ENCODE measurements around the gene HOXB4. TPM values are rescaled to one million over a fixed set of nuclear protein-coding genes. Genes with fewer than 3 reads are reported as not detected.

HOXB4 gene
- total RNA-seq, 2 experiments from 2014 or later: 0.16 to 0.17 TPM

DNA sequence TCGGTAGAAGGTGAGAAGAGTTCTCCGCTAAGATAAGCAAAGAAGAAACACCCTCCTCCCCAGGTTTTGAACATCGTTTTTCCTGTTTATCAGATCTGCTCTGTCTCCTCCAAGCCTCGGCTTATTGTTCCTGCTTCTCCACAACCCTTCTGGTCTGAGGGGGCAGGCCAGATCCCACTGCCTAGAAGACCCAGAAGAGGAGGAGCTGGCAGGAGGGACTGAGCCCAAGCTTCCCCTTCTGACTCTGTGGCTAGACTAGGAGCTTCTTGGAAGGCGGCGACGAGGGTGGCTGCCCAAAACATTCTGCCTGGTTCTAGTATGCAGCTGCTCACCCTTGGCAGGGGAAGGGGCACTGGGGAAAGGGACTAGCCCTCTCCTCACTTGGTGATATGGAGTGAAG is 20.6 kb upstream of the HOXB4 start:
- Histone ChIP-seq H3K27ac (ENCODE audit: low read depth in 1 of 2, low read length in 2 of 2) (no peak overlapping the region), H3K4me3 (ENCODE audit: low read length) (no peak overlapping the region), H3K36me3 (ENCODE audit: insufficient read depth, low read length) (no peaks in the 10 kb centered on the region), H3K27me3 (ENCODE audit: control insufficient read depth in 1 of 2, insufficient read depth in 2 of 2, low read length in 2 of 2) (peaks cover 93 to 97% of the 10 kb centered on the region in 2 experiments), H3K4me1 (ENCODE audit: insufficient read depth, low read length) (peaks cover 54% of the 10 kb centered on the region), H3K9me3 (ENCODE audit: control insufficient read depth in 1 of 2, insufficient read depth in 1 of 2, low read length in 2 of 2) (peaks cover 0 to 32% of the 10 kb centered on the region in 2 experiments)
- no peak overlapping the region for H3K4me3 Mint-ChIP-seq
- TF ChIP-seq, protein P1, sequence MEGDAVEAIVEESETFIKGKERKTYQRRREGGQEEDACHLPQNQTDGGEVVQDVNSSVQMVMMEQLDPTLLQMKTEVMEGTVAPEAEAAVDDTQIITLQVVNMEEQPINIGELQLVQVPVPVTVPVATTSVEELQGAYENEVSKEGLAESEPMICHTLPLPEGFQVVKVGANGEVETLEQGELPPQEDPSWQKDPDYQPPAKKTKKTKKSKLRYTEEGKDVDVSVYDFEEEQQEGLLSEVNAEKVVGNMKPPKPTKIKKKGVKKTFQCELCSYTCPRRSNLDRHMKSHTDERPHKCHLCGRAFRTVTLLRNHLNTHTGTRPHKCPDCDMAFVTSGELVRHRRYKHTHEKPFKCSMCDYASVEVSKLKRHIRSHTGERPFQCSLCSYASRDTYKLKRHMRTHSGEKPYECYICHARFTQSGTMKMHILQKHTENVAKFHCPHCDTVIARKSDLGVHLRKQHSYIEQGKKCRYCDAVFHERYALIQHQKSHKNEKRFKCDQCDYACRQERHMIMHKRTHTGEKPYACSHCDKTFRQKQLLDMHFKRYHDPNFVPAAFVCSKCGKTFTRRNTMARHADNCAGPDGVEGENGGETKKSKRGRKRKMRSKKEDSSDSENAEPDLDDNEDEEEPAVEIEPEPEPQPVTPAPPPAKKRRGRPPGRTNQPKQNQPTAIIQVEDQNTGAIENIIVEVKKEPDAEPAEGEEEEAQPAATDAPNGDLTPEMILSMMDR (IDR thresholded peaks at IDR 0.05): no peak
- intact Hi-C loops (cut with DNase I, micrococcal nuclease): no loop called here
- no peak for ATAC-seq (ENCODE audit: poor library complexity)
- H3K27ac Mint-ChIP-seq: no peak overlapping the region
- H3K4me1 Mint-ChIP-seq (ENCODE audit: low read depth): peaks cover 40% of the 10 kb centered on the region
- ChIA-PET CTCF (interaction anchor here (1.1 kb wide), 1 partner anchor 14 kb away, joined by 3 read pairs; no protein-coding TSS in a partner anchor), POLR2A (no interaction called here)
- no peak for DNase-seq
- no peaks in the 10 kb centered on the region for H3K9me3 Mint-ChIP-seq
- peaks cover 98% of the 10 kb centered on the region for H3K27me3 Mint-ChIP-seq
- H3K36me3 Mint-ChIP-seq (ENCODE audit: low read depth): no peaks in the 10 kb centered on the region

DNA sequence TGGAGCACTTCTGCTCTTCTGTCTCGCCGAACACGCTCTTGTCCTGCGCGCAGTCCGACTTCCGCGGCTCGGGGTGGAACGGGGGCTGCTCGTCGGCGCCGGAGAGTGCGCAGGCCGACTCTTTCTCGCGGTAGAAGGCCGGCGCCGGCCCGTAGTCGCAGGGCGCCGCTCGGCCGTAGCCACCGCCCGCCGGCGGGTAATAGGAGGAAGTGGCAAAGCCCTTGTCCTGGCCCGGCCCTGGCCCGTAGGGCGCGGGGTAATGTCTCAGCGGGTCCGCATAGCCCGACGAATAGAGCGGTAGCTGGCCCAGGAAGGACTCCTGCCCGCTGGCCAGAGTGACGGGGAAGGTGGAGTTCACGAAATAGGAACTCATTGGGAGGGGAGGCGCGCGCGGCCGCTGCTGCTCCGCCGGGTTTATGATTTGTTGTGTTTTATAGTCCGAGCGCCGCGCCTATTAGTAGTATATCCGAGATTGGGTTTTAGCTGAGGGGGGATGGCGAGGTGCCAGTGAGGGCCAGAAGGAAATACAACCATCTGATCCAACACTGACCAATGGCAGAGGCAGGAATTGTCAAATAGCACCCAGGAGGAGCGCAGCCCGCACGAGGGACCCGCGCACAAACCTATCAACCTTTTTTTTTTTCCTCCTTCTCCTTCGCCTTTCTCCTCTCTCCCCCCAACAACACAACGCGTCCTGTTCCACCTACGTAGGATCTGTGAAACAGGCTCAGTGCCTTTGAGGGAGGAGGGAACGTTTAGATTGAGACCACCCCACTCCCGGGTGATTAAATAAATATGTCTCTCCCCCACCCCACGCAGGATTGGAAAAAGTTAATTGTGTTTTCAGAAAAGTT is 19.9 kb upstream of the HOXB4 start:
- peaks cover 58% of the 10 kb centered on the region for H3K4me1 ChIP-seq (ENCODE audit: insufficient read depth, low read length)
- peak overlapping the region; percentile 47 for H3K4me3 ChIP-seq (ENCODE audit: low read length)
- TF ChIP-seq, protein P1 (IDR thresholded peaks at IDR 0.05): no peak
- H3K36me3 ChIP-seq (ENCODE audit: insufficient read depth, low read length): no peaks in the 10 kb centered on the region
- Mint-ChIP-seq H3K9me3 (no peaks in the 10 kb centered on the region), H3K36me3 (ENCODE audit: low read depth) (no peaks in the 10 kb centered on the region), H3K27ac (no peak overlapping the region), H3K4me1 (ENCODE audit: low read depth) (peaks cover 47% of the 10 kb centered on the region), H3K27me3 (peaks cover 98% of the 10 kb centered on the region), H3K4me3 (peak overlapping the region; percentile 69)
- POLR2A ChIA-PET: no interaction called here
- peaks cover 0 to 29% of the 10 kb centered on the region in 2 experiments for H3K9me3 ChIP-seq (ENCODE audit: control insufficient read depth in 1 of 2, insufficient read depth in 1 of 2, low read length in 2 of 2)
- no peak overlapping the region for H3K27ac ChIP-seq (ENCODE audit: low read depth in 1 of 2, low read length in 2 of 2)
- CTCF ChIA-PET: no interaction called here
- intact Hi-C loops (cut with DNase I, micrococcal nuclease): no loop called here
- H3K27me3 ChIP-seq (ENCODE audit: control insufficient read depth in 1 of 2, insufficient read depth in 2 of 2, low read length in 2 of 2): peaks cover 89 to 96% of the 10 kb centered on the region in 2 experiments
- ATAC-seq (ENCODE audit: poor library complexity): no peak
- DNase-seq: peak in 4 of 14 experiments; percentile 23 to 72 (median 59)

DNA sequence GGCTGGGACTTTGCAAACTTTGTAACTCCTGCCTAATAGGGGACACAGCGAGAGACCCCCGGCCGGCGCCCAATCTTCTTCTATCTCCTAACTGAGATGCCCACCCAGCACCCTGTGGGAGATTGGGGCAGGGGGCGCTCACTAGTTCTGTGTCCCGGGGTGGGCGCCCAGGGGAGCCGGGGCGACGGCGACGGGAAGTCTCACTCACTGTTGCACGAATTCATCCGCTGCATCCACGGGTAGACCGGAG is 19.3 kb upstream of the HOXB4 start:
- ChIA-PET CTCF (no interaction called here), POLR2A (no interaction called here)
- peaks cover 89 to 96% of the 10 kb centered on the region in 2 experiments for H3K27me3 ChIP-seq (ENCODE audit: control insufficient read depth in 1 of 2, insufficient read depth in 2 of 2, low read length in 2 of 2)
- H3K4me3 Mint-ChIP-seq: peak overlapping the region; percentile 69
- H3K36me3 ChIP-seq (ENCODE audit: insufficient read depth, low read length): no peaks in the 10 kb centered on the region
- DNase-seq: peak in 2 of 14 experiments; percentile 33 to 53
- H3K36me3 Mint-ChIP-seq (ENCODE audit: low read depth): no peaks in the 10 kb centered on the region
- intact Hi-C loops (cut with DNase I, micrococcal nuclease): no loop called here
- peaks cover 49% of the 10 kb centered on the region for H3K4me1 Mint-ChIP-seq (ENCODE audit: low read depth)
- H3K27ac ChIP-seq (ENCODE audit: low read depth in 1 of 2, low read length in 2 of 2): no peak overlapping the region
- no peak overlapping the region for H3K27ac Mint-ChIP-seq
- peak; percentile 31 for ATAC-seq (ENCODE audit: poor library complexity)
- H3K9me3 Mint-ChIP-seq: no peaks in the 10 kb centered on the region
- TF ChIP-seq, protein P1 (IDR thresholded peaks at IDR 0.05): no peak
- peaks cover 58% of the 10 kb centered on the region for H3K4me1 ChIP-seq (ENCODE audit: insufficient read depth, low read length)
- peaks cover 0 to 29% of the 10 kb centered on the region in 2 experiments for H3K9me3 ChIP-seq (ENCODE audit: control insufficient read depth in 1 of 2, insufficient read depth in 1 of 2, low read length in 2 of 2)
- H3K4me3 ChIP-seq (ENCODE audit: low read length): peak overlapping the region; percentile 47
- peaks cover 98% of the 10 kb centered on the region for H3K27me3 Mint-ChIP-seq
